Stimulated activated CD4-positive, alpha-beta T cell treated with anti-CD3 and anti-CD28 coated beads, Interleukin-4, amount 100 ng/mL, for 1 hour (primary cell): ENCODE results near the gene TBK1.

Experiments used
- DNase-seq: peaks from one replicate; pipeline ENCODE4 v3.0.0-alpha.2; 2020

The TBK1 gene

GRCh38 chr12:64451687-64452558 is at the start of gene TBK1:
TBK1 (plus strand) TSS chr12:64452120; CDS start chr12:64455871, 3,751 bp downstream.
- peak; percentile 63 for DNase-seq

GRCh38 chr12:64402181-64402580 is 49.7 kb upstream of the TBK1 start:
- DNase-seq, result no peak

GRCh38 chr12:64403707-64404469 is 48.0 kb upstream of the TBK1 start, which contains the start of gene XPOT:
XPOT (plus strand) TSS chr12:64404392; CDS start chr12:64410036, 5,644 bp downstream.
- DNase-seq, result peak; percentile 93

GRCh38 chr12:64404470-64405256 is 47.3 kb upstream of the TBK1 start:
- peak; percentile 74 for DNase-seq

- DNase-seq, result no peak
These were observed 44.3 kb upstream of the TBK1 start for GRCh38 chr12:64407342-64408223.

GRCh38 chr12:64411427-64411826 is 40.5 kb upstream of the TBK1 start:
- no peak for DNase-seq

GRCh38 chr12:64412459-64412858 is 39.5 kb upstream of the TBK1 start:
- DNase-seq, result no peak

- DNase-seq, result no peak
These were observed 38.0 kb upstream of the TBK1 start for GRCh38 chr12:64413884-64414283.

- no peak for DNase-seq
These were observed 33.7 kb upstream of the TBK1 start for GRCh38 chr12:64418209-64418608.

DNA sequence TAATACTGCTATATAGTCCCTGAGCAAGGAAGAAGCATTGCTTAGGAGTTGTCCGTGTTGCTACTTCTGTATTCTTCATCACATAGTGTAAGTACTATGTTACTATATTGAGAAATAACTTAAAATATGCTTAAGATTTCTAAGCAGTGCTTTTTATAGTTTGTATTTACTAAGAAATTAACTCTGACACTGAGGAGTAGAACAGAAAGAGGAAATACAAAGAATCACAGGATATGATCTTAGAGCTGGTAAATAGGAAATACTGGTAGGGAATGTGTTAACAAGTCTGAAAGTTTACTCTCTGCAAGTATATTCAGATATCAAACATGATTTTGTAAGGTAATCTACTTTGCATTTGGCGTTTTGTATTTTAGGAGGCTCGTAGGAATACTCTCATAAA is 32.2 kb upstream of the TBK1 start:
- no peak for DNase-seq

DNA sequence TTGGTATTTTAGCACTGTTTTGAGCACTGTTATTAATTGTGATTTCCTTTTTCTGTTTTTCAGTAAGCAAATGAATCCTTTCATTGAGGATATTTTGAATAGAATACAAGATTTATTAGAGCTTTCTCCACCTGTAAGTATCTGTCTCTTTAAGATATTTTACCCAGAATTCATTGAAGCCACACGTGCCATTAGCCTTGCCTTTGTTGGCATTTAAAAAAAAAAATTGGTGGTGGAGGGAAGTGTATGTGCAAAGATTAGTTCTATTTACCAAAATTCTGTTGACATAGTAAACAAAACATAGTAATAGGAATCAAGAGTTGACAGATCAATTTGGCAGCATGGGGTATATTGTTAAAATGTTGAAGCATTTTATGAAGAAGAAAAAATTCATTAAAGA is 23.9 kb upstream of the TBK1 start:
- no peak for DNase-seq

GRCh38 chr12:64428956-64429355 is 23.0 kb upstream of the TBK1 start:
- no peak for DNase-seq

DNA sequence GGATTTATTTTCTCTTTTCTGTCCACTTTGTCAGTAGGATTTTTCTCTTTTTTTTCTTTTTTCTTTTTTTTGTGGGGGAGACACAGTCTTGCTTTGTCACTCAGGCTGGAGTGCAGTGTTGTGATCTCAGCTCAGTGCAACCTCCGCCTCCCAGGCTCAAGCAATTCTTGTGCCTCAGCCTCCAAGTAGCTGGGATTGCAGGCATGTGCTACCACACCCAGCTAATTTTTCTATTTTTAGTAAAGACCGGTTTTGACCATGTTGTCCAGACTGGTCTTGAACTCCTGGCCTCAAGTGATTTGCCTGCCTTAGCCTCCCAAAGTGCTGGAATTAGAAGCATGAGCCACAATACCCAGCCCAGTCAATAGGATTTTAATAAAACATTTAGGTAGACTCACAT is 21.0 kb upstream of the TBK1 start:
- DNase-seq, result no peak

GRCh38 chr12:64431791-64432190 is 20.1 kb upstream of the TBK1 start:
- no peak for DNase-seq

DNA sequence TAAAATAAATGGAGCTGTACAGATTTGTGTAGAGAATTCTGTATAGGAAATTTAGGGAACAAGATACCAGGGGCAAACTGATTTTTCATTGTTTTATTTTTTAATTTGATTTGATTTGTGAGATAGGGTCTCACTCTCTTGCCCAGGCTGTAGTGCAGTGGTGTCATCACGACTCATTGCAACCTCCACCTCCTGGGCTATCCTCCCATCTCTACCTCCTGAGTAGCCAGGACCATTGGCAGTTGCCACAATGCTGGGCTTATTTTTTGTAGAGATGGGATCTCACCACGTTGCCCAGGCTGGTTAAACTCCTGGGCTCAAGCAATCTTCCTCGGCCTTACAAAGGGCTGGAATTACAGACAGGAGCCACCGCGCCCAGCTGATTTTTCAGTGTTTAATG is 18.0 kb upstream of the TBK1 start:
- DNase-seq, result no peak

DNA sequence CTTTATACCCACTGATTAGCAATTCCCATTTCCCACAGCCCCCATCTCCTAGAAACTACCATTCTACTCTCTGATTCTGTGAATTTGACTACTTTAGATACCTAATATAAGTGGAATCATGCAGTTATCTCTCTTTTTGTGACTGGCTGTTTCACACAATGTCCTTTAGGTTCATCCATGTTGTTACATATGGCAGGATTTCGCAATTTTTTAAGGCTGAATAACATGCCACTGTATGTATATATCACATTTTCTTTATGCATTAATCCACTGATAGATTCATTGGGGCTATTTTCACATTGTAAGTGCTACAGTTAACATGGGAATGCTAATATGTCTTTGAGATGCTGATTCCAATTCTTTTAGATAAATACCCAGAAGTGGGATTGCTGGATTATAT is 11.8 kb upstream of the TBK1 start:
- no peak for DNase-seq

DNA sequence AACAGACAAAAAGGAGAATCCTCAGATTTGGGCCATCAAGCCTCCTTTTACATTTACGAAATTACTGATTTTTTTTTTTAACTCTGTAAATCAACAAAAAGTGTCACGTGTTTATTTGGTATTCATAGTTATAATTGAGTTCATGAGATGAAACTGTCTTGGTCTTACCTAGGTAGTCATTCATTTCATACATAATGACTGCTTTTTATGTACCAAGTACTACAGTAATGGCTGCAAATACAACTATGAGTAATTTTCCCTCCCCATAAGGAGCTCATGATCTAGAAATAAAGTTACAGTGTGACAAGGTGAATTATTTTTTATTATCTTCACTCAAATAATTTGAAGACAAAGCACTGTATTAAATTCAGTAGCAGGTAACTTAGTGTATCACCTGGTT is 6.4 kb upstream of the TBK1 start:
- DNase-seq, result no peak

GRCh38 chr12:64446295-64446694 is 5.6 kb upstream of the TBK1 start:
- DNase-seq, result no peak

DNA sequence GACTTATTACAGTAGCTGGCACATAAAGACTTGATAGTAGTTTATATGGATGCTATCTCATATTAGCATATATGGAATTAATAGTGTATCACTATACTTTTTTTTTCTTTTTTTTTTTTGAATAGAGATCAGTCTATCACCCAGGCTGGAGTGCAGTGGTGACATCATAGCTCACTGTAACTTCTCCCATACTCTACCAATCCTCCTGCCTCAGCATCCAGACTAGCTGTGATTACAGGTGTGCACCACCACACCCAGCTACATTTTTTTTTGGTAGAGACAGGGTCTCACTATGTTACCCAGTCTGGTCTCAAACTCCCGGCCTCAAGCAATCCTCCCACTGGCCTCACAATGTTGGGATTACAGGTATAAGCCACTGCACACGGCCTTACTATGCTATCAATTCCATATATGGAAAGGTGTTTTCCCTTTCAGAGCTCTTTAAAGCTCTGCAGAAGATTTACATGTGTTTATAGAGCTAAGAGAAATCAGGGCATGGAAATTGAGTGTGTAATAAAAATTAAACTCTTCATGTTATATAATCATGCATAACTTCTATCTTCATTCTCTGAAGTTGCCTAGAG is 1.8 kb upstream of the TBK1 start:
- DNase-seq, result no peak

- DNase-seq, result no peak
These were observed 1.0 kb upstream of the TBK1 start for GRCh38 chr12:64450711-64451486.
